Subcutaneous abdominal adipose tissue (tissue), 5 donors: ENCODE measurements around the gene PTPRD.

ENCODE experiments used
- H3K27ac ChIP-seq: one replicate; pipeline ENCODE4 v1.7.0; 2013; ENCODE audit warnings: low read depth, mild to moderate bottlenecking, inconsistent platforms, low read length, moderate library complexity
- H3K27me3 ChIP-seq, 5 donors: one replicate each; pipeline ENCODE4 v1.7.0; 2013; ENCODE audit warnings: low read length in 5 of 5, inconsistent platforms in 1 of 5; ENCODE audit not compliant: control insufficient read depth in 5 of 5, insufficient read depth in 4 of 5
- H3K36me3 ChIP-seq, 5 donors: one replicate each; pipeline ENCODE4 v1.7.0; 2013; ENCODE audit warnings: low read length in 5 of 5; ENCODE audit not compliant: control insufficient read depth in 5 of 5, insufficient read depth in 5 of 5
- H3K4me1 ChIP-seq, 5 donors: one replicate each; pipeline ENCODE4 v1.7.0; 2013; ENCODE audit warnings: low read length in 5 of 5, mild to moderate bottlenecking in 3 of 5, moderate library complexity in 1 of 5; ENCODE audit not compliant: control insufficient read depth in 5 of 5, insufficient read depth in 5 of 5
- H3K4me3 ChIP-seq, 5 donors: one replicate each; pipeline ENCODE4 v1.7.0; 2013; ENCODE audit warnings: low read length in 5 of 5, low read depth in 1 of 5
- H3K9ac ChIP-seq, 5 donors: one replicate each; pipeline ENCODE4 v1.7.0; 2013; ENCODE audit warnings: low read length in 5 of 5, mild to moderate bottlenecking in 4 of 5, moderate library complexity in 3 of 5
- H3K9me3 ChIP-seq, 5 donors: one replicate each; pipeline ENCODE4 v1.7.0; 2013; ENCODE audit warnings: low read length in 5 of 5; ENCODE audit not compliant: control insufficient read depth in 5 of 5
- donor health status: healthy.
- donor health status: healthy.
- donor health status: healthy.
- donor health status: healthy.
- donor health status: healthy.

PTPRD gene

GRCh38 chr9:8632493-8632892 is 1980.3 kb downstream of the PTPRD start:
- Histone ChIP-seq H3K36me3 (no peaks in the 10 kb centered on the region), H3K27me3 (no peaks in the 10 kb centered on the region), H3K27ac (no peak overlapping the region), H3K4me3 (no peak overlapping the region), H3K9me3 (no peaks in the 10 kb centered on the region), H3K9ac (no peak overlapping the region), H3K4me1 (peaks cover 0 to 4% (median 3%) of the 10 kb centered on the region in 5 donors)

- no peaks in the 10 kb centered on the region for H3K9me3 ChIP-seq
Measured at GRCh38 chr9:8628791-8629190, 1984.0 kb downstream of the PTPRD start.

GRCh38 chr9:8627976-8628679 is 1984.7 kb downstream of the PTPRD start:
- Histone ChIP-seq H3K36me3 (no peaks in the 10 kb centered on the region), H3K4me1 (no peaks in the 10 kb centered on the region), H3K27ac (no peak overlapping the region), H3K9ac (no peak overlapping the region), H3K4me3 (no peak overlapping the region), H3K9me3 (no peaks in the 10 kb centered on the region), H3K27me3 (no peaks in the 10 kb centered on the region)

More at GRCh38 chr9:8628791-8629190, 1984.0 kb downstream of the PTPRD start:
- no peaks in the 10 kb centered on the region for H3K27me3 ChIP-seq
- no peak overlapping the region for H3K9ac ChIP-seq
- H3K36me3 ChIP-seq: no peaks in the 10 kb centered on the region
- H3K27ac ChIP-seq: no peak overlapping the region
- peaks cover 0 to 1% (median under 1%) of the 10 kb centered on the region in 5 donors for H3K4me1 ChIP-seq
- no peak overlapping the region for H3K4me3 ChIP-seq

- Histone ChIP-seq H3K4me1 (no peaks in the 10 kb centered on the region), H3K36me3 (no peaks in the 10 kb centered on the region), H3K4me3 (no peak overlapping the region), H3K9me3 (no peaks in the 10 kb centered on the region), H3K9ac (no peak overlapping the region), H3K27me3 (no peaks in the 10 kb centered on the region), H3K27ac (no peak overlapping the region)
Measured at GRCh38 chr9:8622871-8623270, 1989.9 kb downstream of the PTPRD start.

GRCh38 chr9:8622222-8622802 is 1990.5 kb downstream of the PTPRD start:
- no peak overlapping the region for H3K27ac ChIP-seq
- no peaks in the 10 kb centered on the region for H3K4me1 ChIP-seq
- H3K9ac ChIP-seq: no peak overlapping the region
- no peaks in the 10 kb centered on the region for H3K36me3 ChIP-seq
- H3K27me3 ChIP-seq: no peaks in the 10 kb centered on the region
- H3K9me3 ChIP-seq: no peaks in the 10 kb centered on the region
- H3K4me3 ChIP-seq: no peak overlapping the region

- Histone ChIP-seq H3K4me1 (no peaks in the 10 kb centered on the region), H3K27ac (no peak overlapping the region), H3K27me3 (no peaks in the 10 kb centered on the region), H3K4me3 (no peak overlapping the region), H3K9ac (no peak overlapping the region), H3K9me3 (no peaks in the 10 kb centered on the region), H3K36me3 (no peaks in the 10 kb centered on the region)
Measured at GRCh38 chr9:8621416-8621815, 1991.4 kb downstream of the PTPRD start.

- no peak overlapping the region for H3K27ac ChIP-seq
- H3K4me3 ChIP-seq: no peak overlapping the region
Measured at GRCh38 chr9:8616414-8616813, 1996.4 kb downstream of the PTPRD start.

GRCh38 chr9:8614926-8615440 is 1997.8 kb downstream of the PTPRD start:
- Histone ChIP-seq H3K4me3 (no peak overlapping the region), H3K36me3 (no peaks in the 10 kb centered on the region), H3K27me3 (no peaks in the 10 kb centered on the region), H3K9ac (no peak overlapping the region), H3K4me1 (peaks cover 0 to 16% (median 5%) of the 10 kb centered on the region in 5 donors), H3K9me3 (no peaks in the 10 kb centered on the region), H3K27ac (no peak overlapping the region)

More at GRCh38 chr9:8616414-8616813, 1996.4 kb downstream of the PTPRD start:
- no peaks in the 10 kb centered on the region for H3K36me3 ChIP-seq
- no peak overlapping the region for H3K9ac ChIP-seq
- no peaks in the 10 kb centered on the region for H3K27me3 ChIP-seq
- no peaks in the 10 kb centered on the region for H3K9me3 ChIP-seq
- H3K4me1 ChIP-seq: peaks cover 0 to 16% (median 5%) of the 10 kb centered on the region in 5 donors

GRCh38 chr9:8613346-8613825 is 1999.4 kb downstream of the PTPRD start:
- H3K9ac ChIP-seq: no peak overlapping the region
- H3K27ac ChIP-seq: no peak overlapping the region
- H3K4me1 ChIP-seq: peaks cover 0 to 16% (median 5%) of the 10 kb centered on the region in 5 donors
- H3K4me3 ChIP-seq: no peak overlapping the region
- H3K36me3 ChIP-seq: no peaks in the 10 kb centered on the region
- no peaks in the 10 kb centered on the region for H3K27me3 ChIP-seq
- H3K9me3 ChIP-seq: no peaks in the 10 kb centered on the region

- Histone ChIP-seq H3K4me3 (no peak overlapping the region), H3K36me3 (no peaks in the 10 kb centered on the region), H3K27ac (no peak overlapping the region), H3K4me1 (peaks cover 0 to 16% (median 5%) of the 10 kb centered on the region in 5 donors), H3K27me3 (no peaks in the 10 kb centered on the region), H3K9me3 (no peaks in the 10 kb centered on the region), H3K9ac (no peak overlapping the region)
Measured at GRCh38 chr9:8611153-8611552, 2001.6 kb downstream of the PTPRD start.
